Activated naive CD4-positive, alpha-beta T cell treated with anti-CD3 and anti-CD28 coated beads, Interleukin-2, amount 10 ng/mL, durations not matched to agents 7 days and 5 days (primary cell): ENCODE measurements around the gene N4BP2.
"Not testable (repeated sequence)": the region's sequence is repeated elsewhere in the genome, so short reads cannot be mapped to it uniquely, and the experiment has no call there.

ENCODE experiments used
- CTCF ChIA-PET: fragments of 350-600 bp; sonication (Branson Sonifier 250); formaldehyde crosslinking; loops from one replicate; lab custom pipeline; 2021; ENCODE audit warnings: antibody characterized with exemption; lab: Charles Lee
- DNase-seq: peaks from one replicate; pipeline ENCODE4 v3.0.0-alpha.2; 2020
- H3K27ac Mint-ChIP-seq: one replicate; pipeline ENCODE4 v1.8.0; 2021; ENCODE audit warnings: mild to moderate bottlenecking, moderate library complexity, mixed read lengths
- H3K27me3 Mint-ChIP-seq: one replicate; pipeline ENCODE4 v1.8.0; 2021; ENCODE audit warnings: mild to moderate bottlenecking, mixed read lengths
- H3K36me3 Mint-ChIP-seq: one replicate; pipeline ENCODE4 v1.8.0; 2021; ENCODE audit warnings: mixed read lengths
- H3K4me1 Mint-ChIP-seq: one replicate; pipeline ENCODE4 v1.8.0; 2021; ENCODE audit warnings: mixed read lengths
- H3K4me3 Mint-ChIP-seq: one replicate; pipeline ENCODE4 v1.8.0; 2021; ENCODE audit warnings: mild to moderate bottlenecking, moderate library complexity, mixed read lengths
- H3K9me3 Mint-ChIP-seq: one replicate; pipeline ENCODE4 v1.8.0; 2021; ENCODE audit warnings: mixed read lengths

N4BP2 gene

DNA sequence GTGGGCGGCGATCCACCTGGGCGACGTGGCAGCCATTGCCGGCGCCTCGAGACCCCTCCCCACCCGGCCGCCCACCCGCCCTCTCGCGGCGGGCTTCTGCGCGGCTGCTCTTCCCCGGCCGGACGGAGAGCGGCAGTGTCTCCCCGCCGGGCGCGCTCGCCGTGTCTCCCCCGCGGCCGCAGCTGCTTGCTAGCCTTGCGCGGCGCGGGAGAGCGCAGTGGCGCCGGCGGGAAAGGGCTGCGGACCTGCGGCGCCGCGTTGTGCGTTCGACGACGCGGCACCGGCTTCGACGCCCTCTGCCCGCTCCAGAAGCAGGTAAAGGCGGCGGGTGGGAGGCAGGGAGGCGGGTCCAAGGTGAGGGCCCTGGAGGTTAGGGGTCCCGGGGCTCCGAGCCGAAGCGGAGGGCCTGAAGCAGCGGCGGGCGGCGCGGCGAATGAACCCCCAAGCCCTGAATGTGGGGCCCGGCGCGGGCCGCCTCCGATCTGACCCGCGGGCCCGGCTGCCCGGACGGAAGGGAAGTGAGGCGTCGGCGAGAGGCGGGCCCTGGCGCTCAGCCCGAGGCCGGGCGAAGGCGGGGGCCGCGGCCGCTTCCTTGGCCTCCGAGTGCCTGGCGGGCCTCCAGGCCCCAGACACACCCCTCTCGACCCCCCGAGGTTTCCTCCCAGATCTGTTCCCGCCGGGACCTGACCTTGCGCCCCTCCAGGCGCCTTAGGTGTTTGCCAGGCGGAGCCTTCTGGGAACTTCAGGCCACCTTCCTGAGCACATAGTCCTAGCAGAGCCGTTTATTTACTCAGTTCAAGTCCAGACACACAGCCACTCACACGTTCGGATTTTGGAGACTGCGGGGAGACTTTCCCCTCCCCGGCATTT lies at the start of gene N4BP2:
Gene N4BP2 (plus strand): TSS at position 135 of the 870 bp plus-strand sequence. CDS start 40,491 bp downstream, outside the sequence.
- peak within 1 kb of the TSS; percentile 96 for H3K4me3 Mint-ChIP-seq
- H3K27me3 Mint-ChIP-seq = peaks cover 5% of the 10 kb centered on the region
- peaks cover 44% of the 10 kb centered on the region for H3K4me1 Mint-ChIP-seq
- peak within 1 kb of the TSS; percentile 98 for H3K27ac Mint-ChIP-seq
- H3K9me3 Mint-ChIP-seq = no peaks in the 10 kb centered on the region
- CTCF ChIA-PET = interaction anchor here (1.0 to 3.5 kb wide), 7 partner anchors 140 to 269 kb away, joined by 3 to 16 read pairs (median 5); partner anchors contain the start of gene RHOH
- H3K36me3 Mint-ChIP-seq = peaks cover 20% of the 10 kb centered on the region
- peak; percentile 76 for DNase-seq

DNA sequence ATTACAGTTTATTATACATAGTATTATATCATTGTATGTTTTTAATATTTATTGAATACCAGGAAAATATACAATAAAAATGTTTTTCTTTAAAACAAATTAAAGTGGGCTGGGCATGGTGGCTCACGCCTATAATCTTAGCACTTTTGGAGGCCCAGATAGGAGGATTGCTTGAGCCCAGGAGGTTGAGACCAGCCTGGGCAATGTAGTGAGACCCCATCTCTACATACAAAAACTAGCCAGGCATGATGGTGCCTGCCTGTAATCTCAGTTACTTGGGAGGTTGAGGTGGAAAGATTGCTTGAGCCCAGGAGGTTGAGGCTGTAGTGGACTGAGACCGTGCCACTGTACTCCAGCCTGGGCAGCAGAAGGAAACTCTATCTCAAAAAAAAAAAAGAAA lies 40.6 kb upstream of the N4BP2 start:
- CTCF ChIA-PET = no interaction called here
- H3K27ac Mint-ChIP-seq = no peak overlapping the region
- peaks cover 22% of the 10 kb centered on the region for H3K27me3 Mint-ChIP-seq
- no peaks in the 10 kb centered on the region for H3K4me1 Mint-ChIP-seq
- no peaks in the 10 kb centered on the region for H3K36me3 Mint-ChIP-seq
- DNase-seq = no peak
- H3K9me3 Mint-ChIP-seq = no peaks in the 10 kb centered on the region
- no peak overlapping the region for H3K4me3 Mint-ChIP-seq

DNA sequence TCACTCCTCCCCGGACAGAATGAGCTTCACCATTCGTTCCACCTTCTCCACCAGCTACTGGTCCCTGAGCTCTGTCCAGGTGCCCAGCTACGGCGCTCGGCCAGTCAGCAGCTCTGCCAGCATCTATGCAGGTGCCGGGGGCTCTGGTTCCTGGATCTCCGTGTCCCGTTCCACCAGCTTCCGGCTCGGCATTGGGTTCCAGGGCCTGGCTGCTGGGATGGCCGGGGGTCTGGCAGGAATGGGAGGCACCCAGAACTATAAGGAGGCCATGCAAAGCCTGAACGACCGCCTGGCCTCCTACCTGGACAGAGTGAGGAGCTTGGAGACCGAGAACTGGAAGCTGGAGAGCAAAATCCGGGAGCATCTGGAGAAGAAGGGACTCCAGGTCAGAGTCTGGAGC lies 36.4 kb upstream of the N4BP2 start:
- H3K4me3 Mint-ChIP-seq = no peak overlapping the region
- H3K9me3 Mint-ChIP-seq = no peaks in the 10 kb centered on the region
- no peak for DNase-seq
- CTCF ChIA-PET = no interaction called here
- H3K36me3 Mint-ChIP-seq = no peaks in the 10 kb centered on the region
- H3K27ac Mint-ChIP-seq = no peak overlapping the region
- no peaks in the 10 kb centered on the region for H3K4me1 Mint-ChIP-seq
- H3K27me3 Mint-ChIP-seq = peaks cover 26% of the 10 kb centered on the region

DNA sequence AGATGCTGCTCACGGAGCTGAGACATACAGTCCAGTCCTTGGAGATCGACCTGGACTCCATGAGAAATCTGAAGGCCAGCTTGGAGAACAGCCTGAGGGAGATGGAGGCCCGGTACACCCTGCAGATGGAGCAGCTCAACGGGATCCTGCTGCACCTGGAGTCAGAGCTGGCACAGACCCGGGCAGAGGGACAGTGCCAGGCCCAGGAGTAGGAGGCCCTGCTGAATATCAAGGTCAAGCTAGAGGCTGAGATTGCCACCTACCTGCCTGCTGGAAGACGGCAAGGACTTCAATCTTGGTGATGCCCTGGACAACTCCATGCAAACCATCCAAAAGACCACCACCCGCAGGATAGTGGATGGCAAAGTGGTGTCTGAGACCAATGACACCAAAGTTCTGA lies 35.5 kb upstream of the N4BP2 start:
- H3K4me1 Mint-ChIP-seq, H3K36me3 Mint-ChIP-seq, H3K27ac Mint-ChIP-seq, H3K4me3 Mint-ChIP-seq, DNase-seq, CTCF ChIA-PET, H3K9me3 Mint-ChIP-seq: not testable (repeated sequence)
- H3K27me3 Mint-ChIP-seq = peaks cover 28% of the 10 kb centered on the region

DNA sequence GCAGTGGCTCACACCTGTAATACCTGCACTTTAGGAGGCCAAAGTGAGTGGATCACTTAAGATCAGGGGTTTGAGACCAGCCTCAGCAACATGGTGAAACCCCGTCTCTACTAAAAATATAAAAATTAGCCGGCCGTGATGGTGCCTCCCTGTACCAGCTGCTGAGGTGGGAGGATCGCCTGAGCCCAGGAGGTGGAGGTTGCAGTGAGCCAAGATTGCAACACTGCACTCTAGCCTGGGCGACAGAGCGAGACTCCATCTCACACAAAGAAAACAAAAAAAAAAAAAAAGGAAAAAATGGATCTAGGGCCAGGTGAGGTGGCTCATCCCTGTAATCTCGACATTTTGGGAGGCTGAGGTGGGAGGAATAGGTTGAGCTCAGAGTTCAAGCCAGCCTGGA lies 32.6 kb upstream of the N4BP2 start:
- DNase-seq, H3K4me1 Mint-ChIP-seq, H3K9me3 Mint-ChIP-seq, H3K27ac Mint-ChIP-seq, H3K4me3 Mint-ChIP-seq, CTCF ChIA-PET, H3K36me3 Mint-ChIP-seq: not testable (repeated sequence)
- peaks cover 19% of the 10 kb centered on the region for H3K27me3 Mint-ChIP-seq

DNA sequence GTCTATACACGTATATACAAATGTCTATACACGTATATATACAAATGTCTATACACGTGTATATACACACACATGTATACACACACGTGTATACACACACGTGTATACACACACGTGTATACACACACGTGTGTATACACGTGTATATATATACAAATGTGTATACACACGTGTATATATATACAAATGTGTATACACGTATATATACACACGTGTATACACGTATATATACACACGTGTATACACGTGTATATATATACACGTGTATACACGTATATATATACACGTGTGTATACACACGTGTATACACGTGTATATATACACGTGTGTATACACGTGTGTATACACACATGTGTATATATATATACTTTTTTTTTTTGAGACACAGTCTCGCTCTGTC lies 23.9 kb upstream of the N4BP2 start:
- no peaks in the 10 kb centered on the region for H3K4me1 Mint-ChIP-seq

DNA sequence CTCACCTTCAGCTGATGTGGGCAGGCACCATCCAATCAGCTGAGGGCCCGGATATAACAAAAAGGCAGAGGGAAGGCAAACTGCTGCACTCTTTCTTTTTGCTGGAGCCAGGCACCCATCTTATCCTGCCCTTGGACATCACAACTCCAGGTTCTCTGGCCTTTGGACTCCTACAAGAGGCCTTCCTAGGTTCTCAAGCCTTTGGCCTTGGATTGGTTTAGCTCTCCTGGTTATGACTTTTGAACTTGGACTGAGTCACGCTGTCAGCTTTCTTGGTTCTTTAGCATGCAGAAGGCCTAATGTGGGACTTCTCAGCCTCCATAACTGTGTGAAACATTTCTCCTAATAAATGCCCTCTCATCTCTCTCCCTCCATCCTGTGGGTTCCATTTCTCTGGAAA lies 23.0 kb upstream of the N4BP2 start:
- Mint-ChIP-seq H3K4me1 (no peaks in the 10 kb centered on the region), H3K27ac (no peak overlapping the region), H3K36me3 (no peaks in the 10 kb centered on the region), H3K9me3 (no peaks in the 10 kb centered on the region), H3K27me3 (no peaks in the 10 kb centered on the region), H3K4me3 (no peak overlapping the region)
- no peak for DNase-seq
- CTCF ChIA-PET = no interaction called here

More for the DNA sequence above, 23.9 kb upstream of the N4BP2 start:
- Mint-ChIP-seq H3K36me3 (no peaks in the 10 kb centered on the region), H3K9me3 (no peaks in the 10 kb centered on the region), H3K4me3 (no peak overlapping the region), H3K27me3 (no peaks in the 10 kb centered on the region), H3K27ac (no peak overlapping the region)
- CTCF ChIA-PET = no interaction called here
- DNase-seq = no peak

DNA sequence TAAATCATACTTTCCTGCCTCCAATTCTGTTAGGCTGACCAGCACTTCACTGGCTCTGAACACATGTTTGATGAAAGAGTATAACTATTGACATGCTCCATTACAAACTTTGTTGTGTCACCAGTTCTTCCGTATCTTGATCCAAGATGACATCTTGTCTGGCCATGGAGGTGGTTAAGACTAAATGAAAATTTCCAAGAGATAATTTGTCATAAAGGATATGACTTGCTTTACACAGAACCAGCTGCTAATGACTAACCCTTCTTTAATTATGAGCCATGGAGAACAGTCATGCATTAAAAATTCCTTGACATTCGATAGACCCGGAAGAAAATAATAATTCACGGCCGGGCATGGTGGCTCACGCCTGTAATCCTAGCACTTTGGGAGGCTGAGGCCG lies 17.7 kb upstream of the N4BP2 start:
- Mint-ChIP-seq H3K4me3 (no peak overlapping the region), H3K4me1 (no peaks in the 10 kb centered on the region), H3K27ac (no peak overlapping the region), H3K36me3 (no peaks in the 10 kb centered on the region), H3K9me3 (no peaks in the 10 kb centered on the region), H3K27me3 (peaks cover 12% of the 10 kb centered on the region)
- CTCF ChIA-PET = interaction anchor here (0.5 kb wide), 1 partner anchor 93 kb away, joined by 5 read pairs; no protein-coding TSS in a partner anchor
- DNase-seq = no peak

DNA sequence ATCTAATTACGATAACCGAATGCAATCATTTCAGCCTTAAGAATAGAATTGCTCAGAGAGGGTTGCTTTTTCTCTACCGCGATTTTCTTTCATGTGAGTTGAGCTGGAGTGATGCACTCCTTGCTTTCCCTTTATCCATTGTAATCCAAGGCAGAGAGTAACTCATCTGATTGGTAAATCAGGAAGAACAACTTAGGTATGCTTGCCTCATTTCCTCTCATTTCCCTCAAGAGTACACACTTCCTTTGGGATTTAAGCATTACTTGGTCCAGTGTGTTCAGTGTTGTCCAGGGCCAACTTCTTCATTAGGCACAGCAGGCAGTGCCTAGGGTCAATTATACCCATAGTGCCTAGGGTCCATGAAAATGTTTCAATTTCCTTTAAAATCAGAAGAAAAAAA lies 15.7 kb upstream of the N4BP2 start:
- no peaks in the 10 kb centered on the region for H3K9me3 Mint-ChIP-seq
- peaks cover 12% of the 10 kb centered on the region for H3K27me3 Mint-ChIP-seq
- H3K4me1 Mint-ChIP-seq = no peaks in the 10 kb centered on the region
- CTCF ChIA-PET = no interaction called here
- no peaks in the 10 kb centered on the region for H3K36me3 Mint-ChIP-seq
- no peak overlapping the region for H3K4me3 Mint-ChIP-seq
- DNase-seq = no peak
- H3K27ac Mint-ChIP-seq = no peak overlapping the region

DNA sequence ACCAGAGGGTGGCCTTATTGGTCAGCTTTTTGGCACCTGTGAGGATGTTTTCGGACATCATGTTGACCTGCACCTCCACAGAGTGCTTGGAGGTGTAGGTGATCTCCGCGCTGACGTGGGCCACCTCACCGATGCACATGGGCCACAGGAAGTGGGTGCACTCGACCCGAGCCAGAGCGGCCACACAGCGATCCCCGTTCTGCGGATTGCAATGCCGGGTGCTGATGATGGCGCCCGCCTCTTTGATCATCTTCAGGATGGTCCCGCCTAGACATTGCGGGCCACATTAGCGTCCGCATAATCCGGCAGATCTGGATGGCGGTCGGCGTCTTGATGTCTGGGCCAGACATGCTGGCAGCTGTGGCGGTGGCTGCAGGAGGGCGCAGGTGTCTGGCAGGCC lies 12.9 kb upstream of the N4BP2 start:
- CTCF ChIA-PET = no interaction called here
- Mint-ChIP-seq H3K9me3 (no peaks in the 10 kb centered on the region), H3K36me3 (no peaks in the 10 kb centered on the region), H3K4me1 (peaks cover 4% of the 10 kb centered on the region), H3K27me3 (peaks cover 17% of the 10 kb centered on the region), H3K4me3 (no peak overlapping the region), H3K27ac (peak overlapping the region; percentile 42)
- no peak for DNase-seq

DNA sequence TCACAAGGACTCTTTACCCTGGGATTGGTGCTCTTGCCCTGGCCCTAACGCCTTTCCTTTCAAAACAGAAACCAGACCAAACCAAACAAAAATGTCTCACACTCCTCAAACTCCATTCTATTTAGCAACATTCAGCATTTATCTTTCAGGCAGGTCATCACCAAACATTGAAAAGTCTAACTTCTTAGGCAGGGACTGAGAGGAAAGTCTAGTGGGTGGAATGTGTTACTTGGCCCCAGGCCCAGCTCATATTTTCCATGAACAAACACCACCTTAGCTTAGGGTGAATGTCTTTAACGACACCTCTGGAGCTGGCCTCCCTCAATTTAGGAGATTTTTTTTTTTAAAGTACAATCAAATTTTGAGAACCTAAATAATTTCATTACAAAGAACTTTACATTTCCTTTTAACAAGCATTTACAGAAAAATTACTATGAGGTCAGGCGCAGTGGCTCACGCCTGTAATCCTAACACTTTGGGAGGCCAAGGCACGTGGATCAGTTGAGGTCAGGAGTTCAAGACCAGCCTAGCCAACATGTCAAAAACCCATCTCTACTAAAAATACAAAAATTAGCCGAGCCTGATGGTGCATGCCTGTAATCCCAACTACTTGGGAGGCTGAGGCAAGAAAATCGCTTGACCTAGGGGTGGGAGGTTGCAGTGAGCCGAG lies 10.2 kb upstream of the N4BP2 start:
- no peak for DNase-seq
- Mint-ChIP-seq H3K27me3 (peaks cover 13% of the 10 kb centered on the region), H3K27ac (no peak overlapping the region), H3K4me3 (no peak overlapping the region), H3K4me1 (peaks cover 4% of the 10 kb centered on the region), H3K36me3 (no peaks in the 10 kb centered on the region), H3K9me3 (no peaks in the 10 kb centered on the region)
- CTCF ChIA-PET = no interaction called here

DNA sequence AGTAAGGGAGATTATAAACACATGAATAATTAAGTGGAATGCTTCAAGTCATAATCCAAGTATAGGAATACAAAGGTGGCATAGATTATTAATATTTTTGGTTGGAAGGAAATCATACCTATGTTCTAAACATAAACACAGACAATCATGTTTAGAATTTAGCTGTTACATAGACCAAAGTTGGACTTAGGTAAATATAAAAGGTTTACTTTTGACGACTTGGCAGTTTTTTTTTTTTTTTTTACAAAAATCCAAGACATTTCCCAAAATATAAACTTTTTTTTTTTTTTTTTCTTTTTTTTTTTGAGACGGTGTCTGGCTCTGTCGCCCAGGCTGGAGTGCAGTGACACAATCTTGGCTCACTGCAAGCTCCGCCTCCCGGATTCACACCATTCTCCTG lies 3.5 kb upstream of the N4BP2 start:
- Mint-ChIP-seq H3K4me1 (peaks cover 22% of the 10 kb centered on the region), H3K9me3 (no peaks in the 10 kb centered on the region), H3K27me3 (peaks cover 18% of the 10 kb centered on the region), H3K36me3 (peaks cover 6% of the 10 kb centered on the region), H3K4me3 (no peak overlapping the region), H3K27ac (no peak overlapping the region)
- DNase-seq = no peak
- CTCF ChIA-PET = no interaction called here

DNA sequence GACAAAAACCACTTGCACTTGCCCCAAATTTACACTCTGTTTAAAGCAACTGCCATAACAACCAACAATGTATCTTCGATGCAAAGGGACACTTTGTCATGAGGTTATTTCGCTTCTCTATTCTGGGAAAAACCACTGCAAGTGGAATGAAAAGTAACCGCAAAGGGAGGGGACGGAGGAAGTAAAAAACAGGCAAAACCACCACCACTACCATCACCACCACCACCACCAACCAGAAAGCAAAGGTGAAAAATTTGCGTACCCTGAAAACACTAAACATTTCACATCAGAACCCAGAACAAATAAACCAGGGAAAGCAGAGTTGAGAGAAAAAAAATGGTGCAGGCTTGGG lies 1.2 kb upstream of the N4BP2 start:
- H3K9me3 Mint-ChIP-seq = no peaks in the 10 kb centered on the region
- peak overlapping the region; percentile 96 for H3K4me3 Mint-ChIP-seq
- peak; percentile 76 for DNase-seq
- peaks cover 41% of the 10 kb centered on the region for H3K4me1 Mint-ChIP-seq
- peak overlapping the region; percentile 98 for H3K27ac Mint-ChIP-seq
- peaks cover 12% of the 10 kb centered on the region for H3K27me3 Mint-ChIP-seq
- CTCF ChIA-PET = interaction anchor here (0.7 to 1.5 kb wide), 4 partner anchors 142 to 256 kb away, joined by 3 to 8 read pairs (median 4); partner anchors contain the start of gene RHOH
- peaks cover 17% of the 10 kb centered on the region for H3K36me3 Mint-ChIP-seq

DNA sequence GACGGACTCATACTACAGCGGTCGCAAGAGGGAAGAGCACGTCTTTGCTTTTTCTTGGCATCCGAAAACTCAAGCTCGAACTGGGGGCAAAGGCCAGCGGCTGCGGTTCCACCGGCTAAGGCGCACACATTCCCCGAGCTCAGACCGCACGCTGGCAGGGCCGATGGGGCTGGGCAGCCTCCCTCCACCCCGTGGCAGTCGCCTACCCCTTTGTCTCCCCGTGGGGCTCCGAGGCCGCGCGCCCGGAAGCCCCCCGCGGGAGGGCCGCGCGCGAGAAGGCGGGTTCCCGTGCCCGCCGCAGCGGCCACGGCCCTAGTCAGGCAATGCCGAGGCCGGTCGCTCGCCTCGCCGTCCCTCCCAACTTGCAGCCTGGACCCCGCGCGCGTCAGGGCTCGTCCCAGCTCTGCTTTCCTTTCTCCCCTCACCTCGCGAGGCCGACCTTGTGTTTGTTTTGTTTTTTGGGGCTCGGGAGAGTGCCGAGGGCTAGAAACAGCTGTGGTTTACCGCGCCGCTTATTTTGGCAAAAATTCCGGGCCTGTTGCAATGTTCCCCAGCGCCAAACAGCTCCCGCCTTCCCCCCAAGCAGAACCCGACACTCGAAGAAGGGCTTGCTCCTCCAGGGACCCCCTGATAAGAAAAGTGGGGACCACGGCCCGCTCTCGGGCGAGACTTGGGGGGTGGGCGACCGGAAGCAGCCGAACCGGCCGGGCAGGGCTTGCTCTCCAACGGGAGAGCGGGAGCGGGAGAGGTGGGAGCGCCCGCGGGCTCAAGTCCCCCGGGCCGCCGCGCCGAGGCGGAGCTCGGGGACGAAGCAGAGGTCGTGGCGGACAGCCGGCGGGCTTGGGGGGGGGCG lies 561 bp upstream of the N4BP2 start:
- peak overlapping the region; percentile 98 for H3K27ac Mint-ChIP-seq
- peaks cover 44% of the 10 kb centered on the region for H3K4me1 Mint-ChIP-seq
- H3K27me3 Mint-ChIP-seq = peaks cover 10% of the 10 kb centered on the region
- CTCF ChIA-PET = interaction anchor here (0.7 to 3.5 kb wide), 7 partner anchors 141 to 270 kb away, joined by 3 to 16 read pairs (median 5); partner anchors contain the start of gene RHOH
- peak overlapping the region; percentile 96 for H3K4me3 Mint-ChIP-seq
- DNase-seq = peak; percentile 73
- peaks cover 20% of the 10 kb centered on the region for H3K36me3 Mint-ChIP-seq
- H3K9me3 Mint-ChIP-seq = no peaks in the 10 kb centered on the region
